Thyroid gland (tissue), 4 donors: ENCODE data around the gene HIP1.

Source experiments
- CTCF ChIP-seq, 6 experiments: fragments of 200-600 bp in 3 of 6; fragments of 450-650 bp in 3 of 6; sonication (generic) in 3 of 6; IDR thresholded peaks; one replicate each; pipeline ENCODE4 v1.5.1; 2016 to 2019; ENCODE audit warnings: antibody characterized with exemption in 6 of 6, mild to moderate bottlenecking in 2 of 6, inconsistent platforms in 1 of 6, moderate library complexity in 1 of 6
- POLR2A ChIP-seq, 2 donors: fragments of 450-650 bp; IDR thresholded peaks; one replicate each; pipeline ENCODE4 v1.6.1; 2017; ENCODE audit warnings: antibody characterized with exemption in 2 of 2, mild to moderate bottlenecking in 2 of 2, moderate library complexity in 1 of 2

DNA sequence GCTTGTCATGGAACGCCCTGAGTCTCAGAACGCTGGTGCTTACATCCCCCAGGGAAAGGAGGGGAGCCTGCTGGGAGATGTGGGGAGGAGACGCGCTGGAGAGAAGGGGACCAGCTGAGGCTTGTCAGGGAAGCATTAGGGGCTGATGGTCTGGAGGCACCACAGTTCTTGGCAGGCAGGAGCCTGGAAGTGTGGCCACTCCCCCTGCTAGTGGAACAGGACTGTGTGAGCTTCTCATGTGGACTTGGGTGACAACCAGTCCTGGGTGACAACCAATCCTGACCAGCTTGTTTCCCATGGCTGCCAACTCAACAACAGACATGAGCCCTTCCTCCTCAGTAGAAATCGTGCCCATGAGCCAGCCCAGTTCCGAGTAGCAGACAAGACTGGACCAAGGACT lies 158.8 kb downstream of the HIP1 start:
- TF ChIP-seq CTCF (IDR thresholded peaks at IDR 0.05) (no peak), POLR2A (IDR thresholded peaks at IDR 0.05) (no peak)
